Hippocampal formation (tissue), 2 donors: ENCODE results near the gene ATP11C.

Experiments used
- DNase-seq, 2 donors: peaks; one replicate each; lab custom pipeline; 2025; lab: John Stamatoyannopoulos, UW

The ATP11C gene

GRCh38 chrX:139804482-139804881 is 128.4 kb downstream of the ATP11C start:
- no peak for DNase-seq

DNA sequence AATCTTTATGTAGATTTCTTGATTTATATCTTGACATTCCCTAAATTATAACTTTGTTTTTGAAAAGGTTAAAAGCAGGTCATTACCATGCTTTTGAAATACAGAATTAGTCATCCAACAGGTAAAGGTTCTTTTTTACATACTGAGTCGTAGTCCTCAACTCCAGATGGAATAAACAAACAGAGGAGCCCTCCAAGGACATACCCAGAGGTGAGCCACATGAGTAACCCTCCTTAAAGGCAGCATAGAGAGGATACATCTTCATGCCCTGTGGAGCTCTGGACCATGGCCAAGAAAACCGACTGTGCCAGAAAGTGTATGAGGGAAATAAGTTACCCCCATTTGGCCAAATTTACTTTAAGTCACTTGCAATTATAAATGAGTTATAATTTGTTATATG is 129.6 kb downstream of the ATP11C start:
- no peak for DNase-seq

DNA sequence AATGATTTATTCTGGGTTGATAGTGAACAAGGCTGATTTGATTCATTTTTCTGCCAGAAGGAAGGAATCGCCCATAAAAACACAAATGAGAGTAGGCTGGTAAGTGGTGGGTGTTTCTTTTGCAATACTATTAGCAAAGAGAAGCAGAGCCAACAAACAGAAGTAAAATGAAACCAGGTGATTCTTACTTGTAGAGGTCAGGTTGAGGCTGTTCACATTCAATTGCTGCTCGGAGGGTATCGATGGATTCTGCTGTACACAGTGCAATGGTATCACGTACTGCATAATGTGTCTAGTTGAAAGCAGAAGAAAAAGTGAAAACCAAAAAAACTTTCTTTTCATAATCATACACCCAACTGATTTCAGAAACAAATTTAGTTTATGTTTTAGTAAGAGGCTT is 130.8 kb downstream of the ATP11C start:
- no peak for DNase-seq

DNA sequence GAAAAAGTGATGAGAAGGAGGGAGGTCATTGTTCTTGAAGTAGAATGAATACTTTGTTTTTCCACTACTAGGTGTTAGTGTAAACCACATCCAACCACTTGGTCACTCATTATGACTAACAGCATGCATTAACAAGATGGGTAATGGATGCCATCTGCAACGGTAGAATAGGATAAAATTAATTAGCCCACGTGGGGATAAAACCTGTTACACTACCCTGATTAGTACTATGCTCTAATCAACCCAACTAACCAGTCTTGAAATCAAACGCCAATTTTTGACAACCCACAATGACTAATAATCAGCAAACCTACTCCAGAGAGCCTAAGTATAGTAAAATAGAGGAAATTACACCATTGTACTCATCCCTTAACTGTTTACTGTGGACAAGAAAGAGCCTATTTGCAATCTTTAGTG is 131.4 kb downstream of the ATP11C start:
- DNase-seq: no peak

GRCh38 chrX:139798701-139799100 is 134.2 kb downstream of the ATP11C start:
- DNase-seq: no peak

- DNase-seq: no peak
Observed at GRCh38 chrX:139795196-139795595, 137.7 kb downstream of the ATP11C start.

DNA sequence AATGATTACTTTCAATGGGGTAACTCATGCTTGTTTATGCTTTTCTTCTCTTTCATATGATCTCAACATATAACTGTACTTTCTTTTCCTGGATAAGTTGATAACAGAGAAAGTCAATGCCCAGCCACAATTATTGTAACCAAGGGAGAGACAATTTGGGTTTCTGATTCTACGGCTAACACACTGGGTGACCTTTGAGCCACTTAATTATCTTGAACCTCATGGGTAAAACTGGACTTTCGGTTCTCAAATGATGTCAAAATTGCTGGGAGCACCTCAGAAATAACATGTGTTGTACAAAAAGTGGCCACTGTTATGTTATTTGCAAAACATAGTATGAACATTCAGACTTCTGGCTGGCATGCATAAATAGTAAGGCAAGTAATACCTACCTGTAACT is 145.3 kb downstream of the ATP11C start:
- no peak for DNase-seq

DNA sequence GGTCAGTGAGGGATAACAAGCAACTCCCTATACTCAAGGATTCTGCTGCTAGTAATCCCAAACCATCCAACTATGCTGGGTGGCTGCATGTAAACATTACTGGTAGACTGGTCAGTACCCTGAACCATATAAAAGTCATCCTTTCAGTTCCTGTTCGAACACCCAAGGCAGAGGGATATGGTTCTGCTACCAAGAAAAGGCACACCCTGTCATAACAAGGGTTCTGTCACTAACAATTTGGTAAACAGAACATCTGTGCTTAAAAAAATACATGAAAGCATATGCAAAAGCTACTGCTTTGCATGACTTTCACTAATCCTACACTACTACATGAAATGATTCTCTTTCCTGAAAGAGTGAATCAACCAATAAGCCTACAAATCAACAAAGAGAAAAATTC is 148.0 kb downstream of the ATP11C start:
- no peak for DNase-seq

GRCh38 chrX:139783959-139784358 is 148.9 kb downstream of the ATP11C start:
- no peak for DNase-seq

DNA sequence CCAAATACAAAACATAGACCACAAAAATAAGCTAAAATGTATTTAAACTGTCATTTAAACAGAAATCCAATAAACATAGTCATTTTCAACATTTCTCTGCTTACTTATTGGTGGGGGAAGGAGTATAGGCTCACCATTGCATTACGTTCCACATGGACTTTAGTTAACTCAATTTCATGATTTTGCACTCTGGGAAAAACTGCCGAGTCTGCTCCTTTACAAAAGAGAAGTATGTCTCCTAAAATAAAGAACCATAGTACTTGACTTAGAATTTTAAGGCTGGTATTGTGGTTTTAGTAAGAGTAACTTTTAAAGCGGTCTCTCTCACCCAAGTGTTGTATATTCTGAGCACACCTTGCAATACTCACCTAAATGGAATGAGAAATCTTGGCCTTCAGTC is 149.8 kb downstream of the ATP11C start:
- no peak for DNase-seq

- DNase-seq: no peak
Observed at GRCh38 chrX:139776599-139776998, 156.3 kb downstream of the ATP11C start.

DNA sequence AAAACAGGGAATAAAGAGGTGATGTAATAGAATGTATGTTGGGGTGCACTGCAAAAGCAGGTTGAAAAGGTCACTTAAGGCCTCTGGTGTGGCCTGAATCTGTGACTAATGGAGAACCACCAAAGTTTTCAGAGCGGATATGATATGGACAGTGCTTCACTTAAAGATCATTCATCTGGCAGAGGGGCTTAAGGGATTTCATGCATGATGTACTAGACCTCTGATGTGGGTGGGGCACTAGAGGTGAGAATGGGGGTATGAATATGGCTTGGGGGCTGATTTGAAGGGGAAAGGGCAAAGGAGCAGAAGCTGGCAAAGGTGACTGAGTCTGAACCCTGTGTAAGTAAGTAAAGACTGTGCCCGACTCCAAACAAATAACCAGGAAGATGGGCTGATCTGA is 162.5 kb downstream of the ATP11C start:
- no peak for DNase-seq

GRCh38 chrX:139766545-139766983 is 166.3 kb downstream of the ATP11C start:
- DNase-seq: no peak

DNA sequence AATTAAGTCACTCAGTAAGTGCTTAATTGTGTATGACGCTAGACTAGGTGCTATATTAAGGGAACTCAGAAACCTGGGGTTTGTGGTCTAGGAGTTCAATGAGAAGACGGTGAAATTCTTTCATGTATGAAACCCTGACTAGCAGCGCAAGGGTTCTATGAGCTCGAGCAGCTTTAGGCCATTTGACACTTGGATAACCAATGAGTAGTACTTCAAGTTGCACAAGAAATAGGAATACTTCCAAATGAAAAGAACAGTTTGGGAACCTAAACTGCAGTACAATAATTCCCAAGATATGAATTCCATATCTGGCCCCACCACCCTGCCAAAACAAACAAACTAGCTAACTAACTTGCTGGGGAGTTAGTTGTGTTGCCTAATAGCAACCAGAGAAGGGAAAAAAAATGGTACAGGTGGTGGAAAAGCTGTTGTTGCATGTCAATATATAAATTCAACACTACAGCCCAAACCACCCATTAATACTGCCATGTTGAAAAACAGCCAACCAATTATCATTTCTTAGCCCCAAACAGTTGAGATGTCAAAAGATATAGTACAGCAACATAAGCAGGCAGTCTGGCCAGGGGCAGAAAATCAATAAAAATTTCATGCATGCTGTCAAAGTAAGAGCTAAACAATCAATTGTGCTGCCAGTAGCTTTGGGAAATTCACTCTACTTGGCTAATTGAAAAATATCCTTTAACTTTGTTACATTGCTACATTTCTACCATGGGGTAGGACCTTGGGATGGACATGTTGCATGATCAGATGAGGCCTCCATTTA is 170.3 kb downstream of the ATP11C start:
- DNase-seq: no peak

DNA sequence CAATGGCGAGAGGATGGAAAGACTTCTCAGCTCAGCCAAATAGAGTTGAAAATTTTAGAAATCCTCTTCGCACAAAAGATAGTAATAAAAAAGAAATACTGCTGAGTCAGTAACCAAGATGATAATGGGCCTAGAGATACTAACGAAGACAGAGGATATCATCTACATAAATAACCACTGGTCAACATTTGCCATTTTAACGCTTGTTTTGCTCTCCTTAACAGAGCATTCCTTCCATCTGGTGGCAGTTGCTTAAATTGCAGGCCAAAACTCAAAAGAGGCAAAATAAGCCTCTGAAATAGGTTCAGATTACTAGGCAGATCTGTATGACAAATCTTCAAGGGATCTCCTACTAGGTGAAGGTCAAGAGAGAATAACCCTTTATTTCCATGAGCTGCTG is 173.2 kb downstream of the ATP11C start:
- DNase-seq: no peak

- no peak for DNase-seq
Observed at GRCh38 chrX:139758809-139759208, 174.0 kb downstream of the ATP11C start.

- DNase-seq: no peak
Observed at GRCh38 chrX:139758250-139758649, 174.6 kb downstream of the ATP11C start.

- no peak for DNase-seq
Observed at GRCh38 chrX:139751053-139751452, 181.8 kb downstream of the ATP11C start.

DNA sequence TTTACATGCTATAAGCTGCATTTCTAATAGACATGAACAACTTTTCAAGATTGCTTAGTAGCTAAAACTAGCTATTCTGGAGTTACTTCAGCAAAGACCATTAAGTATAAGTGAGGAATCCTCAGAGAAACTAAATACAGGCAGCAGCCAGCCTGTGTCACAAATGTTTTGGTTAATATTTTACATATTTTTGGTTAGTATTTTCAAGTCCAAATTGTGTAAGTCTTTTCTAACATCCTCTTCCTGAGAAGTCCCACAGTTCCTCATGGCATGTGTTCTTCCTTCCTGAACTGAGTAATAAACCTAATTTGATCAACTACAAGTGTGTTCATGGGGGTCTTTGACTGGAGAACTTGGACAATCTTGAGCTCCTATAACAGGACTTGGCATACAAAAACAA is 182.5 kb downstream of the ATP11C start:
- no peak for DNase-seq

GRCh38 chrX:139739138-139739537 is 193.7 kb downstream of the ATP11C start:
- no peak for DNase-seq

DNA sequence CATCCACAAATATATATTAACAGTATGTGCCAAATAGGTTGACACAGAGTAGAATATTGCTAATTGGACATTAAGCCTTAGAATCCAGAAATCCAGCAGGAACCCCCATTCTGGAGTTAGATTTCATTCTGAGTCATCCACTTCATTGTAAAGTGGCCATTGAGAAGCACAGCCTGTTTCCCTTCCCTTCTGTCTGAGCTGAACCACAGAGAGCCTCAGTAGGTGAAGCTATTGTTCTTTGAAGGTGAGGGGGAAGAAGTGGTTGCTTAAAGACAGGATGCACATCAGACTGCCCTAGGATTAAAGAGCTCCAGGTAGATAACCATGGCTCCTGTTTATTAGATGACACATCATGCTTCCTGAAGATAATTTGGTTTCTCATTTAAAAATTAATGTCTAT is 194.3 kb downstream of the ATP11C start:
- no peak for DNase-seq

DNA sequence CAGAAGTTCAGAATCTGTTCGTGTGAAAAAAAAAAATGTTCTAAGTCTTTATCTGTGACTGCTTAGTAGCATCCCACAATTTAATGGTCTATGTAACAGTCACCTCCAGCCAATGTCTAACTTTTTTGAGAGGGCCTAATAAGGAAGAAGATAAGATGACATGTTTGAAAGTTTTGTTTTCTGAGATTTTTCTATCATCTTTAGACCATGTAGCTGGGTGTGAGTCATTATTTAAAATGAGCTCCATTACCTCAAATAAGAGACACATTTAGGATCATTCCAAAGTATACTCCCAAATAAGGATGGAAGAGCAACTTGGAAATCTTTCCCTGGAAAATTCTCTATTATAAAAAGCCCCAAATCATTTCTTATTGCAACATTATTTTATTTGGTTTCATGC is 196.7 kb downstream of the ATP11C start:
- no peak for DNase-seq

- no peak for DNase-seq
Observed at GRCh38 chrX:139734996-139735395, 197.9 kb downstream of the ATP11C start.

DNA sequence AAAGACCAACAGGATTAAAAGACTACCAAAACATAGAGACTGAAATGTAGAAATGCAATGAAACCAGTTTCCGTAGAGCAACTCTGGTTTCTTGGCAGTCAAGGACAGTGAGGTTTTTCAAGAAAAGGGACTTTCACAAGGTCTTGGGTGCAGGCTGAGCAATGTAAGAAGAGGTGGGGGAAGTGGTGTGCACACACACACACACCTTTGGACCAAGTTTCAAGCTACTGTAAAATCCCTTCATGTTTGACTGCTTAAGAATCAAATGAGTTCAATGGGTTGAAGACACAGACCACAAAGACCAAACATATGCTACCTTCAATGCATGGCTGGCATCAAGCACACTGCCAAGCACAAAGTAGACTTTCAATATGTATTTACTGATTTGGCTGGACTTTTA is 207.1 kb downstream of the ATP11C start:
- DNase-seq: no peak
